ENCODE measurements around the gene NOXRED1. TPM values are rescaled to one million over a fixed set of nuclear protein-coding genes. Genes with fewer than 3 reads are reported as not detected.

Gene NOXRED1
- total RNA-seq, 1 experiment from 2014 or later = 0.10 TPM

DNA sequence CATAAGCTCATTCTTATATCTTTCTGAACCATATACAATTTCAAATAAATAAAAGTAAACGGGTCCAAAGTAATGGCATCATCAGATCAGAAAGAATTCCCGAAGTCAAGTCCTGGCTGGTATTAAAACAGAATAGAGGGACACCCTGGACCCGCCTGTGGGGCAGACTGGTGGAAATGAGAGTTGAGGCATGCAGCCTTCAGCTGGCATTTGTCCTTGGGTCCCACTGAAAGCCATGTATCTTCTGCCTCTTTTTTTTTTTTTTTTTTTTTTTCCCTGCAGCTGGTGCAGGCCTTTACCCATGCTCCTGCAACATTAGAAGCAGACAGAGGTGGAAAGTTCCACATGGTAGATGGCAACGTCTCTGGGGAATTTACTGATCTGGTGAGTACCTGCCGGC is 44.5 kb upstream of the NOXRED1 start:
- H3K4me1 ChIP-seq (ENCODE audit: control insufficient read depth, insufficient read depth, low read length) = peaks cover 9% of the 10 kb centered on the region
- H3K27ac ChIP-seq (ENCODE audit: low read length) = no peak overlapping the region
- DNase-seq (ENCODE audit: low read depth, low spot score) (no peak), ATAC-seq (no peak)
- no peak overlapping the region for H3K4me3 ChIP-seq (ENCODE audit: low read depth in 2 of 2, low read length in 2 of 2)
- BruUV-seq (replicated peaks) = no TSS peak
- ChIA-PET CTCF (interaction anchor here (0.6 kb wide), 1 partner anchor 165 kb away, joined by 3 read pairs; no protein-coding TSS in a partner anchor), POLR2A (interaction anchor here (0.5 kb wide), 1 partner anchor 40 kb away, joined by 6 read pairs; no protein-coding TSS in a partner anchor)
- no peaks in the 10 kb centered on the region for H3K9me3 ChIP-seq (ENCODE audit: control insufficient read depth, insufficient read depth, low read depth, low read length)
- in situ Hi-C loops (cut with HindIII; ENCODE audit: low pct_unique_long_range_greater_than_20kb, low sequenced_read_pairs) (no loop called here), intact Hi-C loops (cut with micrococcal nuclease; ENCODE audit: unreplicated experiment) (loop anchor here (10.0 kb wide), 1 partner anchor 77 kb away; no protein-coding TSS in a partner anchor)
- H3K27me3 ChIP-seq (ENCODE audit: control insufficient read depth, insufficient read depth, low read length) = no peaks in the 10 kb centered on the region
- TF ChIP-seq TCF7L2 (IDR thresholded peaks at IDR 0.05; ENCODE audit: low read depth, low read length) (no peak), SIN3A (IDR thresholded peaks at IDR 0.05; ENCODE audit: borderline replicate concordance, insufficient read depth, low read depth, low read length) (no peak)
- TF ChIP-seq, protein P1, sequence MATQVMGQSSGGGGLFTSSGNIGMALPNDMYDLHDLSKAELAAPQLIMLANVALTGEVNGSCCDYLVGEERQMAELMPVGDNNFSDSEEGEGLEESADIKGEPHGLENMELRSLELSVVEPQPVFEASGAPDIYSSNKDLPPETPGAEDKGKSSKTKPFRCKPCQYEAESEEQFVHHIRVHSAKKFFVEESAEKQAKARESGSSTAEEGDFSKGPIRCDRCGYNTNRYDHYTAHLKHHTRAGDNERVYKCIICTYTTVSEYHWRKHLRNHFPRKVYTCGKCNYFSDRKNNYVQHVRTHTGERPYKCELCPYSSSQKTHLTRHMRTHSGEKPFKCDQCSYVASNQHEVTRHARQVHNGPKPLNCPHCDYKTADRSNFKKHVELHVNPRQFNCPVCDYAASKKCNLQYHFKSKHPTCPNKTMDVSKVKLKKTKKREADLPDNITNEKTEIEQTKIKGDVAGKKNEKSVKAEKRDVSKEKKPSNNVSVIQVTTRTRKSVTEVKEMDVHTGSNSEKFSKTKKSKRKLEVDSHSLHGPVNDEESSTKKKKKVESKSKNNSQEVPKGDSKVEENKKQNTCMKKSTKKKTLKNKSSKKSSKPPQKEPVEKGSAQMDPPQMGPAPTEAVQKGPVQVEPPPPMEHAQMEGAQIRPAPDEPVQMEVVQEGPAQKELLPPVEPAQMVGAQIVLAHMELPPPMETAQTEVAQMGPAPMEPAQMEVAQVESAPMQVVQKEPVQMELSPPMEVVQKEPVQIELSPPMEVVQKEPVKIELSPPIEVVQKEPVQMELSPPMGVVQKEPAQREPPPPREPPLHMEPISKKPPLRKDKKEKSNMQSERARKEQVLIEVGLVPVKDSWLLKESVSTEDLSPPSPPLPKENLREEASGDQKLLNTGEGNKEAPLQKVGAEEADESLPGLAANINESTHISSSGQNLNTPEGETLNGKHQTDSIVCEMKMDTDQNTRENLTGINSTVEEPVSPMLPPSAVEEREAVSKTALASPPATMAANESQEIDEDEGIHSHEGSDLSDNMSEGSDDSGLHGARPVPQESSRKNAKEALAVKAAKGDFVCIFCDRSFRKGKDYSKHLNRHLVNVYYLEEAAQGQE (IDR thresholded peaks at IDR 0.05; ENCODE audit: insufficient read depth in 1 of 2, low read depth in 2 of 2, low read length in 1 of 2) = no peak
- H3K36me3 ChIP-seq (ENCODE audit: control insufficient read depth, insufficient read depth, low read length) = peaks cover 10% of the 10 kb centered on the region

DNA sequence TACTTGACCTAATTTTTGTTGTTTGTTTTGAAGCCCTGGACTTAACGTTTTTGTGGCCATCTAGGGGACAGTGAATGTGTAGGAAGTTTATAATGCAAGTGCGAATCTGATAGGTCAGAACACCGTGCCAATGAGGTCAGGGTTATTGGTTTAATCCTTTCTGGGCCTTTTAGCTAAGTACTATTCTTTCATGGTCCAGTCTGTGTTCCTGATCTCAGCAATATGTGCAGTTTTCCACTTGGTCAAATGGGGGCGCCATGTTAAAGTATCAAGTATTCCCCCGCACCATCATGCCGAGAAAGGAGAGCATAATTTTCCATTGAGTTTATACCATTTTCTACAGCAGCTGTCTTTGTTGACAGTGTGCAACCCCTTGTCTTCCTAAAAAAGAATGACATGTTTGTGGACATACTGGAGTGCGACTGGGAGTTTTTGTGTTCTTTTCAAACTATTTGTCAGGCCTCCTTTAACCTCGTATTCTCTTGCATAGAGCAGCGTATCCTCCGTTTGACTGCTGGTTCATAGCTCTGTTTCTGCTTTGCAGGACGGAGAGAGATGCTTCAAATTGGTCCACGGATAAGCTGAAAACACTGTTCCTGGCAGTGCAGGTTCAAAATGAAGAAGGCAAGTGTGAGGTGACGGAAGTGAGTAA is 35.9 kb upstream of the NOXRED1 start:
- ChIA-PET POLR2A (no interaction called here), CTCF (interaction anchor here (0.5 kb wide), 1 partner anchor 71 kb away, joined by 4 read pairs; no protein-coding TSS in a partner anchor)
- no peak for DNase-seq (ENCODE audit: low read depth, low spot score)
- TF ChIP-seq, protein P2, sequence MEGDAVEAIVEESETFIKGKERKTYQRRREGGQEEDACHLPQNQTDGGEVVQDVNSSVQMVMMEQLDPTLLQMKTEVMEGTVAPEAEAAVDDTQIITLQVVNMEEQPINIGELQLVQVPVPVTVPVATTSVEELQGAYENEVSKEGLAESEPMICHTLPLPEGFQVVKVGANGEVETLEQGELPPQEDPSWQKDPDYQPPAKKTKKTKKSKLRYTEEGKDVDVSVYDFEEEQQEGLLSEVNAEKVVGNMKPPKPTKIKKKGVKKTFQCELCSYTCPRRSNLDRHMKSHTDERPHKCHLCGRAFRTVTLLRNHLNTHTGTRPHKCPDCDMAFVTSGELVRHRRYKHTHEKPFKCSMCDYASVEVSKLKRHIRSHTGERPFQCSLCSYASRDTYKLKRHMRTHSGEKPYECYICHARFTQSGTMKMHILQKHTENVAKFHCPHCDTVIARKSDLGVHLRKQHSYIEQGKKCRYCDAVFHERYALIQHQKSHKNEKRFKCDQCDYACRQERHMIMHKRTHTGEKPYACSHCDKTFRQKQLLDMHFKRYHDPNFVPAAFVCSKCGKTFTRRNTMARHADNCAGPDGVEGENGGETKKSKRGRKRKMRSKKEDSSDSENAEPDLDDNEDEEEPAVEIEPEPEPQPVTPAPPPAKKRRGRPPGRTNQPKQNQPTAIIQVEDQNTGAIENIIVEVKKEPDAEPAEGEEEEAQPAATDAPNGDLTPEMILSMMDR (IDR thresholded peaks at IDR 0.05) = peak; percentile 74
- no peak for TF ChIP-seq POLR2AphosphoS5 (IDR thresholded peaks at IDR 0.05; ENCODE audit: low read depth, low read length)
- no peaks in the 10 kb centered on the region for H3K27me3 ChIP-seq (ENCODE audit: control insufficient read depth, insufficient read depth, low read length)
- H3K4me1 ChIP-seq (ENCODE audit: control insufficient read depth, insufficient read depth, low read length) = peaks cover 11% of the 10 kb centered on the region
- no TSS peak for BruUV-seq (replicated peaks)
- peaks cover 35% of the 10 kb centered on the region for H3K36me3 ChIP-seq (ENCODE audit: control insufficient read depth, insufficient read depth, low read length)
- no peaks in the 10 kb centered on the region for H3K9me3 ChIP-seq (ENCODE audit: control insufficient read depth, insufficient read depth, low read depth, low read length)
- no peak for ATAC-seq
- H3K27ac ChIP-seq (ENCODE audit: low read length) = peak overlapping the region; percentile 98
- intact Hi-C loops (cut with micrococcal nuclease; ENCODE audit: unreplicated experiment) = no loop called here
- H3K4me3 ChIP-seq (ENCODE audit: low read depth in 2 of 2, low read length in 2 of 2) = peak overlapping the region; percentile 75 to 98
- in situ Hi-C loops (cut with HindIII; ENCODE audit: low pct_unique_long_range_greater_than_20kb, low sequenced_read_pairs) = no loop called here

DNA sequence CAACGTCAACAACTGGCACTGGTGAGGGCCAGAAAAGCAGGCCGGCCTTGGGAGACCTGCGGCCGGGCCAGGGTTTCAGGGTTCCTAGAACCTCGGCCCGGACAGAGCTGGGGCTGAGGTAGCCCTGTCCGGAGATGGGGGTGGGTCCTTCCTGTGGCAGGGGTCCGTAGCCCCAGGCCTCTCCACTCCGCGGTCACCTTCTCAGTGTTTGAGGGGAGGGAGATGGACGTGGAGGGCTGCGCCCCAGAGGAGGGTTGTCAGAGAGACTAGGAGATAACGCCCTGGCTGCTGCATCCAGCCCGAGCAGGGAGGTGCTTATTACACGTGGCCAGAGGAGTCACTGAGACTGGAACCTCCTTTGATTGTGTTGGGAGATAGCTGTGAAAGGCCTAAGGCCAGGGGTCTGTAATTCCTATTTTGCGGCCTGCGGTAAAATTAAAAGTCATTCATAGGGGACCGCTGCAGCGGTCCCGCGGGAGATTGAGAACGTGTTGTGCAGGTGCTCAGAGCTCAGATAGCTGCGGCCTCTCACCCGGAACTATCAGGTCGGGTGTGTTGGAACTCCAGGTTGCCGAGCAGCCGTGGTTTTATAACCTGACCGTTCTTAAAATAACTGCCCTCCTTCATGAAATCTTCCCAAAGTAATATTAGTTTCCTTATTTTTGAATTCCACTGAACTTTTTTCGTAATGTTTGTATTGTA is 35.1 kb upstream of the NOXRED1 start:
- ChIA-PET CTCF (no interaction called here), POLR2A (no interaction called here)
- no TSS peak for BruUV-seq (replicated peaks)
- Histone ChIP-seq H3K27me3 (ENCODE audit: control insufficient read depth, insufficient read depth, low read length) (no peaks in the 10 kb centered on the region), H3K4me1 (ENCODE audit: control insufficient read depth, insufficient read depth, low read length) (peaks cover 11% of the 10 kb centered on the region), H3K27ac (ENCODE audit: low read length) (peak overlapping the region; percentile 98), H3K36me3 (ENCODE audit: control insufficient read depth, insufficient read depth, low read length) (peaks cover 32% of the 10 kb centered on the region), H3K9me3 (ENCODE audit: control insufficient read depth, insufficient read depth, low read depth, low read length) (no peaks in the 10 kb centered on the region), H3K4me3 (ENCODE audit: low read depth in 2 of 2, low read length in 2 of 2) (peak overlapping the region; percentile 75 to 98)
- in situ Hi-C loops (cut with HindIII; ENCODE audit: low pct_unique_long_range_greater_than_20kb, low sequenced_read_pairs) = no loop called here
- ATAC-seq (0 out of 2 replicates have a peak, but pooled peaks have one; percentile 7), DNase-seq (ENCODE audit: low read depth, low spot score) (no peak)
- intact Hi-C loops (cut with micrococcal nuclease; ENCODE audit: unreplicated experiment) = no loop called here
- TF ChIP-seq POLR2AphosphoS5 (IDR thresholded peaks at IDR 0.05; ENCODE audit: low read depth, low read length) (no peak), TCF7L2 (IDR thresholded peaks at IDR 0.05; ENCODE audit: low read depth, low read length) (no peak), SIN3A (IDR thresholded peaks at IDR 0.05; ENCODE audit: borderline replicate concordance, insufficient read depth, low read depth, low read length) (0 out of 2 replicates have a peak, but pooled peaks have one; percentile 18)
- TF ChIP-seq, protein P1 (IDR thresholded peaks at IDR 0.05; ENCODE audit: insufficient read depth in 1 of 2, low read depth in 2 of 2, low read length in 1 of 2) = no peak
